K562 (cell line): ENCODE results near the gene ADRA2B.
"Not testable (repeated sequence)": the region's sequence is repeated elsewhere in the genome, so short reads cannot be mapped to it uniquely, and the experiment has no call there.

Experiments used
- ELF1 ChIP-seq: fragments of 200-800 bp; sonication (Bioruptor generic); IDR thresholded peaks from 2 replicates; pipeline ENCODE4 v1.6.1; 2016; ENCODE audit warnings: missing genetic modification characterization, missing compliant biosample characterization
- GABPB1 ChIP-seq: sonication (generic); formaldehyde crosslinking; IDR thresholded peaks from 2 replicates; pipeline ENCODE4 v1.8.0; 2022; ENCODE audit warnings: mild to moderate bottlenecking, missing genetic modification reagents
- GATA2 ChIP-seq: sonication (generic); formaldehyde crosslinking; IDR thresholded peaks from 2 replicates; pipeline ENCODE4 v1.4.0; 2020; ENCODE audit warnings: mild to moderate bottlenecking, missing genetic modification reagents
- MCM7 ChIP-seq, 2 experiments: fragments of 450-650 bp; IDR thresholded peaks; 2 replicates each; pipeline ENCODE4 v1.6.1; 2016 to 2018
- PBX2 ChIP-seq, 2 experiments: IDR thresholded peaks in 1 of 2; conservative IDR thresholded peaks in 1 of 2; 2 replicates each; pipeline ENCODE4 v1.6.1; 2016; ENCODE audit warnings: low read depth in 2 of 2, mild to moderate bottlenecking in 1 of 2, missing compliant biosample characterization in 1 of 2, missing genetic modification characterization in 1 of 2, moderate library complexity in 1 of 2
- PCBP1 ChIP-seq: fragments of 200-400 bp; formaldehyde crosslinking; IDR thresholded peaks from 2 replicates; pipeline ENCODE4 v1.6.1; 2018; ENCODE audit warnings: mild to moderate bottlenecking, low read depth, low read length; ENCODE audit not compliant: poor library complexity, severe bottlenecking
- SMARCC2 ChIP-seq: fragments of 450-650 bp; IDR thresholded peaks from 2 replicates; pipeline ENCODE4 v1.6.1; 2017; ENCODE audit warnings: antibody characterized with exemption, moderate library complexity, mild to moderate bottlenecking, low read depth
- SNRNP70 ChIP-seq: fragments of 200-400 bp; formaldehyde crosslinking; optimal IDR thresholded peaks from 2 replicates; pipeline ENCODE3; 2017; ENCODE audit warnings: low read depth, low read length
- SP1 ChIP-seq: sonication (generic); formaldehyde crosslinking; IDR thresholded peaks from 2 replicates; pipeline ENCODE4 v1.8.1; 2022; ENCODE audit warnings: mild to moderate bottlenecking, missing genetic modification reagents
- ZBTB7A ChIP-seq: IDR thresholded peaks from 2 replicates; pipeline ENCODE4 v1.6.1; 2011; ENCODE audit warnings: low read depth, mild to moderate bottlenecking, low read length, moderate library complexity, borderline replicate concordance; ENCODE audit not compliant: control insufficient read depth
- TF ChIP-seq, protein P1 (sequence below), 2 experiments: fragments of 450-650 bp; conservative IDR thresholded peaks; 2 replicates each; pipeline ENCODE4 v1.6.1; 2017; ENCODE audit warnings: mild to moderate bottlenecking in 2 of 2, moderate library complexity in 2 of 2
- TF ChIP-seq, protein P2 (sequence below): fragments of 200-600 bp; sonication (generic); IDR thresholded peaks from one replicate; pipeline ENCODE4 v1.6.1; 2012; ENCODE audit warnings: mild to moderate bottlenecking, low read depth, low read length, inconsistent platforms

DNA sequence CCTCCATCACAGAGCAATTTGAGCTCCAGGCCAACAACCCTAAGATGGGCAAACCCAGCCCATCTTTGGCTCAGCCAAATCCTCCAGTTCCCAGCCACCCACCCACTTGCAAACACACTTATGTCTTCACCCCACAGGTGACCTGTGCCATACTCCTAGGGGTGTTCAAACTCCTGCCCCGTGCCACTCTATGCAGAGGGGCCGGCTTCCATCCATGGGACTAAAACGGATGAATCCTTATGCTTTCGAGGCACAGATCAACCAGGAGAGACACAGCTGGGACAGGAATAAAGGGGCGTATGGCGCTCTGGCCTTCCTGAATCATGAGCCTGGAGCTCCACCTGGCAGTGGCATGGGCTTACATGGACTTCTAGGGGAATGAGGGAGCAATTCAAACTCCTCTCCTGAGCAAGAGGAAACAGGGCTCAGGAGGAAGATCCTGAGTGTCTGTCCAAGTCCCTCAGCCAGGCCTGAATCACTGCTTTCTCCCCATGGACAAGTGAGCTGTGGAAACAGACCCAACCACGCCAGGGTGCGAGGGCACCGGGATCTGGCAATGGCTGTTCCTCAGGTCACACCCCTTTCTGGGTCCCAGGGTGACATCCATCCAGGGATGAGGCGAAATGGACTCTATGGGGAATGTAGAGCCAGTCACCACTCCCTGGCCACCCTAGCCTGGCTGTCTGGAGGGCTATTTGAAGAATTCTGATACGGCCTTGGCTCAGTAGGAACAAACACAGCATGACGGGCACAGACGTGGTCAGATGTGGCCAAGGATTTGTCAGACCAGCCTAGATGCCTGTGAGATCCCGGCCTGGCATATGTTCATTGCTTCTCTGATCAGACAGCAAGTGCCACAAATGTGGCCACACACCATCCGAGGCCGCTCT, 45.0 kb downstream of the ADRA2B start:
- TF ChIP-seq PBX2 (CRISPR knock-in tag; IDR thresholded peaks at IDR 0.05; ENCODE audit: low read depth); PBX2 (tag; conservative IDR thresholded peaks at IDR 0.05; ENCODE audit: low read depth); GATA2 (CRISPR knock-in tag); ELF1 (tag); SMARCC2; GABPB1 (CRISPR knock-in tag); PCBP1; MCM7 (IDR thresholded peaks at IDR 0.05); ZBTB7A; SP1 (CRISPR knock-in tag); SNRNP70: not testable (repeated sequence)
- TF ChIP-seq, protein P1, sequence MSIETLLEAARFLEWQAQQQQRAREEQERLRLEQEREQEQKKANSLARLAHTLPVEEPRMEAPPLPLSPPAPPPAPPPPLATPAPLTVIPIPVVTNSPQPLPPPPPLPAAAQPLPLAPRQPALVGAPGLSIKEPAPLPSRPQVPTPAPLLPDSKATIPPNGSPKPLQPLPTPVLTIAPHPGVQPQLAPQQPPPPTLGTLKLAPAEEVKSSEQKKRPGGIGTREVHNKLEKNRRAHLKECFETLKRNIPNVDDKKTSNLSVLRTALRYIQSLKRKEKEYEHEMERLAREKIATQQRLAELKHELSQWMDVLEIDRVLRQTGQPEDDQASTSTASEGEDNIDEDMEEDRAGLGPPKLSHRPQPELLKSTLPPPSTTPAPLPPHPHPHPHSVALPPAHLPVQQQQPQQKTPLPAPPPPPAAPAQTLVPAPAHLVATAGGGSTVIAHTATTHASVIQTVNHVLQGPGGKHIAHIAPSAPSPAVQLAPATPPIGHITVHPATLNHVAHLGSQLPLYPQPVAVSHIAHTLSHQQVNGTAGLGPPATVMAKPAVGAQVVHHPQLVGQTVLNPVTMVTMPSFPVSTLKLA (conservative IDR thresholded peaks at IDR 0.05), result not testable (repeated sequence)
- TF ChIP-seq, protein P2, sequence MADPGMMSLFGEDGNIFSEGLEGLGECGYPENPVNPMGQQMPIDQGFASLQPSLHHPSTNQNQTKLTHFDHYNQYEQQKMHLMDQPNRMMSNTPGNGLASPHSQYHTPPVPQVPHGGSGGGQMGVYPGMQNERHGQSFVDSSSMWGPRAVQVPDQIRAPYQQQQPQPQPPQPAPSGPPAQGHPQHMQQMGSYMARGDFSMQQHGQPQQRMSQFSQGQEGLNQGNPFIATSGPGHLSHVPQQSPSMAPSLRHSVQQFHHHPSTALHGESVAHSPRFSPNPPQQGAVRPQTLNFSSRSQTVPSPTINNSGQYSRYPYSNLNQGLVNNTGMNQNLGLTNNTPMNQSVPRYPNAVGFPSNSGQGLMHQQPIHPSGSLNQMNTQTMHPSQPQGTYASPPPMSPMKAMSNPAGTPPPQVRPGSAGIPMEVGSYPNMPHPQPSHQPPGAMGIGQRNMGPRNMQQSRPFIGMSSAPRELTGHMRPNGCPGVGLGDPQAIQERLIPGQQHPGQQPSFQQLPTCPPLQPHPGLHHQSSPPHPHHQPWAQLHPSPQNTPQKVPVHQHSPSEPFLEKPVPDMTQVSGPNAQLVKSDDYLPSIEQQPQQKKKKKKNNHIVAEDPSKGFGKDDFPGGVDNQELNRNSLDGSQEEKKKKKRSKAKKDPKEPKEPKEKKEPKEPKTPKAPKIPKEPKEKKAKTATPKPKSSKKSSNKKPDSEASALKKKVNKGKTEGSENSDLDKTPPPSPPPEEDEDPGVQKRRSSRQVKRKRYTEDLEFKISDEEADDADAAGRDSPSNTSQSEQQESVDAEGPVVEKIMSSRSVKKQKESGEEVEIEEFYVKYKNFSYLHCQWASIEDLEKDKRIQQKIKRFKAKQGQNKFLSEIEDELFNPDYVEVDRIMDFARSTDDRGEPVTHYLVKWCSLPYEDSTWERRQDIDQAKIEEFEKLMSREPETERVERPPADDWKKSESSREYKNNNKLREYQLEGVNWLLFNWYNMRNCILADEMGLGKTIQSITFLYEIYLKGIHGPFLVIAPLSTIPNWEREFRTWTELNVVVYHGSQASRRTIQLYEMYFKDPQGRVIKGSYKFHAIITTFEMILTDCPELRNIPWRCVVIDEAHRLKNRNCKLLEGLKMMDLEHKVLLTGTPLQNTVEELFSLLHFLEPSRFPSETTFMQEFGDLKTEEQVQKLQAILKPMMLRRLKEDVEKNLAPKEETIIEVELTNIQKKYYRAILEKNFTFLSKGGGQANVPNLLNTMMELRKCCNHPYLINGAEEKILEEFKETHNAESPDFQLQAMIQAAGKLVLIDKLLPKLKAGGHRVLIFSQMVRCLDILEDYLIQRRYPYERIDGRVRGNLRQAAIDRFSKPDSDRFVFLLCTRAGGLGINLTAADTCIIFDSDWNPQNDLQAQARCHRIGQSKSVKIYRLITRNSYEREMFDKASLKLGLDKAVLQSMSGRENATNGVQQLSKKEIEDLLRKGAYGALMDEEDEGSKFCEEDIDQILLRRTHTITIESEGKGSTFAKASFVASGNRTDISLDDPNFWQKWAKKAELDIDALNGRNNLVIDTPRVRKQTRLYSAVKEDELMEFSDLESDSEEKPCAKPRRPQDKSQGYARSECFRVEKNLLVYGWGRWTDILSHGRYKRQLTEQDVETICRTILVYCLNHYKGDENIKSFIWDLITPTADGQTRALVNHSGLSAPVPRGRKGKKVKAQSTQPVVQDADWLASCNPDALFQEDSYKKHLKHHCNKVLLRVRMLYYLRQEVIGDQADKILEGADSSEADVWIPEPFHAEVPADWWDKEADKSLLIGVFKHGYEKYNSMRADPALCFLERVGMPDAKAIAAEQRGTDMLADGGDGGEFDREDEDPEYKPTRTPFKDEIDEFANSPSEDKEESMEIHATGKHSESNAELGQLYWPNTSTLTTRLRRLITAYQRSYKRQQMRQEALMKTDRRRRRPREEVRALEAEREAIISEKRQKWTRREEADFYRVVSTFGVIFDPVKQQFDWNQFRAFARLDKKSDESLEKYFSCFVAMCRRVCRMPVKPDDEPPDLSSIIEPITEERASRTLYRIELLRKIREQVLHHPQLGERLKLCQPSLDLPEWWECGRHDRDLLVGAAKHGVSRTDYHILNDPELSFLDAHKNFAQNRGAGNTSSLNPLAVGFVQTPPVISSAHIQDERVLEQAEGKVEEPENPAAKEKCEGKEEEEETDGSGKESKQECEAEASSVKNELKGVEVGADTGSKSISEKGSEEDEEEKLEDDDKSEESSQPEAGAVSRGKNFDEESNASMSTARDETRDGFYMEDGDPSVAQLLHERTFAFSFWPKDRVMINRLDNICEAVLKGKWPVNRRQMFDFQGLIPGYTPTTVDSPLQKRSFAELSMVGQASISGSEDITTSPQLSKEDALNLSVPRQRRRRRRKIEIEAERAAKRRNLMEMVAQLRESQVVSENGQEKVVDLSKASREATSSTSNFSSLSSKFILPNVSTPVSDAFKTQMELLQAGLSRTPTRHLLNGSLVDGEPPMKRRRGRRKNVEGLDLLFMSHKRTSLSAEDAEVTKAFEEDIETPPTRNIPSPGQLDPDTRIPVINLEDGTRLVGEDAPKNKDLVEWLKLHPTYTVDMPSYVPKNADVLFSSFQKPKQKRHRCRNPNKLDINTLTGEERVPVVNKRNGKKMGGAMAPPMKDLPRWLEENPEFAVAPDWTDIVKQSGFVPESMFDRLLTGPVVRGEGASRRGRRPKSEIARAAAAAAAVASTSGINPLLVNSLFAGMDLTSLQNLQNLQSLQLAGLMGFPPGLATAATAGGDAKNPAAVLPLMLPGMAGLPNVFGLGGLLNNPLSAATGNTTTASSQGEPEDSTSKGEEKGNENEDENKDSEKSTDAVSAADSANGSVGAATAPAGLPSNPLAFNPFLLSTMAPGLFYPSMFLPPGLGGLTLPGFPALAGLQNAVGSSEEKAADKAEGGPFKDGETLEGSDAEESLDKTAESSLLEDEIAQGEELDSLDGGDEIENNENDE, result not testable (repeated sequence)
